GM18861 (cell line): ENCODE results near the gene PIGV.
"Not testable (repeated sequence)": the region's sequence is repeated elsewhere in the genome, so short reads cannot be mapped to it uniquely, and the experiment has no call there.

ENCODE experiments used
- ATAC-seq: cut with Tn5 transposase; IDR thresholded peaks from one replicate; pipeline ENCODE4 v1.9.1; 2021; ENCODE audit not compliant: unreplicated experiment

The PIGV gene

GRCh38 chr1:26791626-26792025, 3.9 kb downstream of the PIGV start:
- no peak for ATAC-seq

GRCh38 chr1:26792924-26793323, 5.2 kb downstream of the PIGV start:
- ATAC-seq = no peak

GRCh38 chr1:26794391-26794790, 6.6 kb downstream of the PIGV start:
- no peak for ATAC-seq

GRCh38 chr1:26797627-26798026, 9.9 kb downstream of the PIGV start:
- no peak for ATAC-seq

GRCh38 chr1:26799479-26800142, 11.9 kb downstream of the PIGV start:
- no peak for ATAC-seq

- ATAC-seq = not testable (repeated sequence)
Observed at GRCh38 chr1:26803932-26804331, 16.2 kb downstream of the PIGV start.

- ATAC-seq = not testable (repeated sequence)
Observed at GRCh38 chr1:26810105-26810504, 22.4 kb downstream of the PIGV start.

GRCh38 chr1:26811057-26811456, 23.3 kb downstream of the PIGV start:
- ATAC-seq = no peak

- no peak for ATAC-seq
Observed at GRCh38 chr1:26811708-26812107, 24.0 kb downstream of the PIGV start.

GRCh38 chr1:26814377-26814776, 26.6 kb downstream of the PIGV start:
- ATAC-seq = no peak

- ATAC-seq = no peak
Observed at GRCh38 chr1:26814893-26815292, 27.1 kb downstream of the PIGV start.

GRCh38 chr1:26820784-26821269, 33.1 kb downstream of the PIGV start:
- peak; percentile 87 for ATAC-seq

- no peak for ATAC-seq
Observed at GRCh38 chr1:26822737-26823395, 35.1 kb downstream of the PIGV start.

GRCh38 chr1:26824731-26825130, 37.0 kb downstream of the PIGV start:
- ATAC-seq = no peak

GRCh38 chr1:26826261-26827105, 38.7 kb downstream of the PIGV start, which contains the start of gene ZDHHC18:
TSS of gene ZDHHC18 (plus strand) at chr1:26826688. CDS start at chr1:26826805, 117 bp downstream.
- peak; percentile 55 for ATAC-seq

- ATAC-seq = no peak
Observed at GRCh38 chr1:26827106-26827604, 39.4 kb downstream of the PIGV start.

GRCh38 chr1:26827663-26828062, 39.9 kb downstream of the PIGV start:
- no peak for ATAC-seq

GRCh38 chr1:26828411-26828991, 40.8 kb downstream of the PIGV start:
- ATAC-seq = no peak

GRCh38 chr1:26829184-26829911, 41.6 kb downstream of the PIGV start:
- no peak for ATAC-seq

GRCh38 chr1:26831059-26831458, 43.3 kb downstream of the PIGV start:
- ATAC-seq = no peak
